NCI-H526 treated with DMSO at 0.1 percent for 48 hours (cell line): Measurements from ENCODE around the gene SF3B5.
"Not testable (repeated sequence)": the region's sequence is repeated elsewhere in the genome, so short reads cannot be mapped to it uniquely, and the experiment has no call there.

Experiments
- DNase-seq: peaks from one replicate; lab custom pipeline; 2025; lab: John Stamatoyannopoulos, UW

The SF3B5 gene

GRCh38 chr6:144063744-144064401 is 31.5 kb downstream of the SF3B5 start:
- DNase-seq: peak; percentile 24

- DNase-seq: no peak
Measured at GRCh38 chr6:144063246-144063743, 32.1 kb downstream of the SF3B5 start.

DNA sequence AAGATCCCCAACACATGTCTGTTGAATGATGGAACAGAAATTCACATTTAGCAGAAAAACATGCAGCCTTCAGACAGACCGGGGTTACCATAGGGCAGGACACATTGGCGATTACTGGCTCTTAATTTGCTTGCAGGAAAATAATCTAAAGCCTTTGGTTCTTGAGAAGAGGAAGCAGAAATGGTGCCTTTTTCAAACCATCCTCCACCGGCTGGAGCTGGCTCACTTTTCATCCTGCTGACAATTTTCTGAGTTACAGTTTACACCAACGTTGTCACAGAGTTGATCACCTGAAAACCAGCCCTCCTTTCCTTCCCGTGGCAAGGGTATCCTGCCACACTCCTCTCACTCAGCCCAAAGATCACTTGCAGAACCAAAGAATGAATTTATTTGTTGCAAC is 32.6 kb downstream of the SF3B5 start:
- DNase-seq: no peak

DNA sequence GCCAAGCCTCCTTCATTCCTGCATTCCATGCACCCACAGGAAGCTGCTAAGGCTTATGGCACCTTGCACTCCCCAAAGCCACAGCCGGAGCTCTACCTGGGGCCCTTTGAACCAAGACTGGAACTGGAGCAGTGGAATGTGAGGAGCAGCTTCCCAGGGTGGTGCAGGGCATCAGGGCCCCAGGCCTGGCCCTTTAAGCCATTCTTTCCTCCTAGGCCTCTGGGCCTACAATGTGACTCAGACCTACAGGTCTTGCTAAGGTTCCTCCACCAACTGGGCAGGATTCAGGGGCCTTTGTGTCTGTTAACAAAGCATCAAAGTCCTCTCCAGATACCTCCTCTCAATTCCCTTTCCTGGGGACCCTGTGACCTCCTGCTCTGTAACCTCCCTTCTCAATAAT is 36.2 kb downstream of the SF3B5 start:
- DNase-seq: no peak

DNA sequence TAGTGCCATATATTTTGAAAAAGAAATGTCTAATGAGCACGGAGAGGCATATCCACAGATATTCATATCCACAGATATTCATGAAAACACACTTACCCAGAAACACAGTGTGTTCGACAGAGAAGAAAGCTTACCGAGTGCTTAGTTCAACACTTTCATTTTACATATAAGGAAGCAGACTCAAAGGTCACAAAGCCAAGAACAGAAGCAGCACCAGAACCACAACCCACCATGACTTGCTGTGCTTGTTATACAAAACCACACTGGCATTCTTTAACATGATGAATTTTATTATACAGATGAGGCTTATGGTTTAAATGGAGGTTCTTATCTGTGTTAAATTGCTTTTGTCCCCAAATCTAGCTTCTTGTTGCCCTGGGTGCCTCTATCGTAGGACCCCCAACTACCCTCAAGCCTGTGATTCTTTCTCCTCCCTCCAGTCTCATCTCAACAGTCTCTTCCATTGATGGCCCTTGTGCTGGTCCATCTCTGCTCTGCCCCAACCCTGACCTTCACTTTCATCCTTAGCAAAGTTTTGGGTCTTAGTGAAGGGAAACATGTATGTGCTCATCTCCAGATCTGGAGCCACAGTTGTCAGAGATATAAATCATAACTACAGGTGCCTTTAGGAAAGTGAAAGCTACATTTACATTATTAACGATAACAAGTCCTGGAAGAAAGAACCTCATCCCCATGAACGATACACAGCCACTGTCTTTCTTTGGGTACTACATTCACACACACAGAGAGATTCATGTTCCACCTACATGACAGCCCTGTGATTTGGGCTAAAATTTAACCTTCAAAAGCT is 40.0 kb downstream of the SF3B5 start:
- DNase-seq: no peak

- DNase-seq: no peak
Measured at GRCh38 chr6:144053601-144054000, 41.8 kb downstream of the SF3B5 start.

DNA sequence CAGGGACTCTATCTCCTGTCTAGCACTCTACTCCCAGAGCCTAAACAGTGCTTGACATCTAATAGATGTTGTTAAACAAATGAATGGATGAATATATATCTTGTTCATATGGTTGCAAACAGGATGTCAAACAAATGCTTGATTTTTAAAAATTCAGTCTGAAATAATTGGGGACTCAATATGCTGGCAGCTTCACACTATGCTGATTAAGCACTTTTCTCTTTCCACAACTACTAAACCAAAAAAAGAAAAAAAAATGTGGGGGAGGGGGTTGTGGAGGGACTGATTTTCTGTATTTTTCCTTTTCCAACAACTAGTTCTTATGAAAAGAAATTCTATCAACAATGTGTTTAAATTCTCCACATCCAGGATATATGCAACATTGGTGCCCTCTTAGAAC is 42.9 kb downstream of the SF3B5 start:
- DNase-seq: no peak

- DNase-seq: no peak
Measured at GRCh38 chr6:144049386-144049785, 46.0 kb downstream of the SF3B5 start.

DNA sequence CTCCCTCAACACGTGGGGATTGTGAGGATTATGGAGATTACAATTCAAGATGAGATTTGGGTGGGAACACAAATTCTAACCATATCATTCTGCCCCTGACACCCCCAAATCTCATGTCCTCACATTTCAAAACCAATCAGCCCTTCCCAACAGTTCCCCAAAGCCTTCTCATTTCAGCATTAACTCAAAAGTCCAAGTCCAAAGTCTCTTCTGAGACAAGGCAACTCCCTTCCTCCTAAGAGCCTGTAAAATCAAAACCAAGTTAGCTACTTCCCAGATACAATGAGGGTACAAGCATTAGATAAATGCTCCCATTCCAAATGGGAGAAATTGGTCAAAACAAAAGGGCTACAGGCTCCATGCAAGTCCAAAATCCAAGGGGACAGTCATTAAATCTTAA is 47.7 kb downstream of the SF3B5 start:
- DNase-seq: no peak

GRCh38 chr6:144046672-144047071 is 48.7 kb downstream of the SF3B5 start:
- DNase-seq: not testable (repeated sequence)

DNA sequence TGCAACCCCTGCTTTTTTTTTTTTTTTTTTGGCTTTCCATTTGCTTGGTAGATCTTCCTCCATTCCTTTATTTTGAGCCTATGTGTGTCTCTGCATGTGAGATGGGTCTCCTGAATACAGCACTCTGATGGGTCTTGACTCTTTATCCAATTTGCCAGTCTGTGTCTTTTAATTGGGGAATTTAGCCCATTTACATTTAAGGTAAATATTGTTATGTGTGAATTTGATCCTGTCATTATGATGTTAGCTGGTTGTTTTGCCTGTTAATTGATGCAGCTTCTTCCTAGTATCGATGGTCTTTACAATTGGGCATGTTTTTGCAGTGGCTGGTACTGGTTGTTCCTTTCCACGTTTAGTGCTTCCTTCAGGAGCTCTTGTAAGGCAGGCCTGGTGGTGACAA is 50.4 kb downstream of the SF3B5 start:
- DNase-seq: not testable (repeated sequence)
